ENCODE data around the gene GLP2R. TPM values are rescaled to one million over a fixed set of nuclear protein-coding genes. Genes with fewer than 3 reads are reported as not detected.

GLP2R gene
- total RNA-seq, 1 experiment from 2014 or later, result 0.22 TPM

DNA sequence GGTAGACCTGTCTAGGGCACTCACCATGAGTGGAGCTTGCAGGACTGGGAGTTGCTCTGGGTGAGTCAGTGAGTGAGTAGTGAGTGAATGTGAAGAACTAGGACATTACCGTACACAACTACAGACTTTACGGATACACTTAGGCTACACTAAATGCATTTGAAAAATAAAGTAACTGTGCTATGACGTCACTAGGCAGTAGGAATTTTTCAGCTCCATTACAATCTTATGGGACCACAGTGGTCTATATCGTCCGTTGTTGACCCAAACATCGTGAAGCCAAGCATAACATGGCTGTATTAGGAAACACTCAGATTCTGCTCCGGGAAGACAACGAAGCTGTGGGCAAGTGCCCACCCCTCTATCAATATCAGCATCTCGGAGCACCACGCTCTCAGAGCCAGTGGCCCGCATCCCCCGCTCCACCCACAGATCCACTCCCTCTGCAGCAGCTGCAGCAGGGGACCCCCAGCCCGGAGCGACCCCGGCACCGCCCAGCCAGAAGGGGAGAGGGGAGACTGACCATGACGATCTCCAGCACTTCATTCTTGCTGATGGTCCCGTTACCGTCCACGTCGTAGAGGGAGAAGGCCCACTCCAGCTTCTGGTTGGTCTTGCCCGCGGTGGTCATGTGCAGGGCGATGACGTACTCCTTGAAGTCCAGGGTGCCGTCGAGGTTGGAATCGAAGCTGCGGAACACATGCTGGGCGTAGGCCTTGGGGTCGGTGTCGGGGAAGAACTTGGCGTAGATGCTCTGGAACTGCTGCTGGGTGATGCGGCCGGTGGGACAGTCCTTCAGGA lies 78.8 kb downstream of the GLP2R start:
- CTCF ChIA-PET, result interaction anchor here (0.6 kb wide), 1 partner anchor 25 kb away, joined by 3 read pairs; no protein-coding TSS in a partner anchor
- H2AFZ ChIP-seq (ENCODE audit: low read length), result no peak overlapping the region
- no peaks in the 10 kb centered on the region for H3F3A ChIP-seq (ENCODE audit: low read length, unreplicated experiment)
- H3K79me2 ChIP-seq (ENCODE audit: low read length), result no peaks in the 10 kb centered on the region
- no peaks in the 10 kb centered on the region for H4K20me1 ChIP-seq (ENCODE audit: low read length)
- no TSS peak for BruUV-seq (replicated peaks)
- H3K4me3 ChIP-seq (ENCODE audit: low read length), result no peak overlapping the region
- TF ChIP-seq EZH2 (IDR thresholded peaks at IDR 0.05; ENCODE audit: low read length, unreplicated experiment), result no peak
- TF ChIP-seq, protein P1, sequence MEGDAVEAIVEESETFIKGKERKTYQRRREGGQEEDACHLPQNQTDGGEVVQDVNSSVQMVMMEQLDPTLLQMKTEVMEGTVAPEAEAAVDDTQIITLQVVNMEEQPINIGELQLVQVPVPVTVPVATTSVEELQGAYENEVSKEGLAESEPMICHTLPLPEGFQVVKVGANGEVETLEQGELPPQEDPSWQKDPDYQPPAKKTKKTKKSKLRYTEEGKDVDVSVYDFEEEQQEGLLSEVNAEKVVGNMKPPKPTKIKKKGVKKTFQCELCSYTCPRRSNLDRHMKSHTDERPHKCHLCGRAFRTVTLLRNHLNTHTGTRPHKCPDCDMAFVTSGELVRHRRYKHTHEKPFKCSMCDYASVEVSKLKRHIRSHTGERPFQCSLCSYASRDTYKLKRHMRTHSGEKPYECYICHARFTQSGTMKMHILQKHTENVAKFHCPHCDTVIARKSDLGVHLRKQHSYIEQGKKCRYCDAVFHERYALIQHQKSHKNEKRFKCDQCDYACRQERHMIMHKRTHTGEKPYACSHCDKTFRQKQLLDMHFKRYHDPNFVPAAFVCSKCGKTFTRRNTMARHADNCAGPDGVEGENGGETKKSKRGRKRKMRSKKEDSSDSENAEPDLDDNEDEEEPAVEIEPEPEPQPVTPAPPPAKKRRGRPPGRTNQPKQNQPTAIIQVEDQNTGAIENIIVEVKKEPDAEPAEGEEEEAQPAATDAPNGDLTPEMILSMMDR (conservative IDR thresholded peaks at IDR 0.05; ENCODE audit: low read depth, low read length), result no peak
- no peak for TF ChIP-seq EZH2phosphoT487 (IDR thresholded peaks at IDR 0.05; ENCODE audit: borderline replicate concordance, low read length)
- POLR2A ChIA-PET (ENCODE audit: unreplicated experiment), result no interaction called here
- no peak overlapping the region for H3K4me2 ChIP-seq (ENCODE audit: low read length)
- no peaks in the 10 kb centered on the region for H3K9me2 ChIP-seq (replicated peaks; ENCODE audit: low read length)
- H3K27ac ChIP-seq (ENCODE audit: low read length), result no peak overlapping the region
- H3K9ac ChIP-seq (ENCODE audit: low read length), result no peak overlapping the region
- DNase-seq, result no peak
- H3K4me1 ChIP-seq (ENCODE audit: insufficient read depth, low read length), result peaks cover 11% of the 10 kb centered on the region; the same call in 1 of the 2 replicates
- no peaks in the 10 kb centered on the region for H3K27me3 ChIP-seq (ENCODE audit: low read length)
- intact Hi-C loops (cut with micrococcal nuclease), result no loop called here
- H3K36me3 ChIP-seq (ENCODE audit: low read depth, low read length), result no peaks in the 10 kb centered on the region; the same call in 1 of the 2 replicates
- no peak for ATAC-seq
- no peaks in the 10 kb centered on the region for H3K9me3 ChIP-seq (ENCODE audit: low read length)

DNA sequence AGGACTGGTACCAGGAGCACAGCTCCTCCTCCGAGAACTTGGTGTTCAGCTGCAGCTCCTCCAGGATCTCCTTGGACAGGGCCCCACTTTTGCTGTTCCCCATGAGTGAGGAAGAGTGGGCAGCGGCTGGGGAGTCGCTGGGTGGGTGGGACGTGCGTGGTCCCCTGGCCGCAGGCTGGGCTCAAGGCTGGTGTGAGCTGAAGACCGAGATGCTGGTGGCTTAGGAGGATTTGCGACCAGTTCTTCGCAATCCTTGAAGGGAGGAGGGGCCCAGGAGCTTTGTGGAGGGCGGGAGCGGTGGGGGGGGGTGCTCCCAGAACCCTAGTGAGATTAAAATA lies 79.3 kb downstream of the GLP2R start, which contains the start of gene RCVRN:
Gene RCVRN, minus strand, starts transcription at position 194 of the 338 bp plus-strand sequence. Its CDS starts 91 bp downstream, at position 103.
- Histone ChIP-seq H3K9ac (ENCODE audit: low read length) (no peak within 1 kb of the TSS), H2AFZ (ENCODE audit: low read length) (no peak within 1 kb of the TSS), H3K36me3 (ENCODE audit: low read depth, low read length) (no peaks in the 10 kb centered on the region; the same call in 1 of the 2 replicates), H3K79me2 (ENCODE audit: low read length) (no peaks in the 10 kb centered on the region), H4K20me1 (ENCODE audit: low read length) (no peaks in the 10 kb centered on the region), H3K9me2 (replicated peaks; ENCODE audit: low read length) (no peaks in the 10 kb centered on the region), H3K27me3 (ENCODE audit: low read length) (no peaks in the 10 kb centered on the region), H3K4me1 (ENCODE audit: insufficient read depth, low read length) (peaks cover 10% of the 10 kb centered on the region; the same call in 1 of the 2 replicates), H3F3A (ENCODE audit: low read length, unreplicated experiment) (no peaks in the 10 kb centered on the region), H3K27ac (ENCODE audit: low read length) (no peak within 1 kb of the TSS), H3K4me2 (ENCODE audit: low read length) (no peak within 1 kb of the TSS), H3K4me3 (ENCODE audit: low read length) (no peak within 1 kb of the TSS), H3K9me3 (ENCODE audit: low read length) (no peaks in the 10 kb centered on the region)
- CTCF ChIA-PET, result interaction anchor here (0.6 kb wide), 1 partner anchor 24 kb away, joined by 3 read pairs; no protein-coding TSS in a partner anchor
- no TSS peak for BruUV-seq (replicated peaks)
- POLR2A ChIA-PET (ENCODE audit: unreplicated experiment), result no interaction called here
- intact Hi-C loops (cut with micrococcal nuclease), result no loop called here
- no peak for TF ChIP-seq EZH2phosphoT487 (IDR thresholded peaks at IDR 0.05; ENCODE audit: borderline replicate concordance, low read length)
- no peak for TF ChIP-seq EZH2 (IDR thresholded peaks at IDR 0.05; ENCODE audit: low read length, unreplicated experiment)
- TF ChIP-seq, protein P1 (conservative IDR thresholded peaks at IDR 0.05; ENCODE audit: low read depth, low read length), result no peak
- no peak for ATAC-seq
- DNase-seq, result no peak

DNA sequence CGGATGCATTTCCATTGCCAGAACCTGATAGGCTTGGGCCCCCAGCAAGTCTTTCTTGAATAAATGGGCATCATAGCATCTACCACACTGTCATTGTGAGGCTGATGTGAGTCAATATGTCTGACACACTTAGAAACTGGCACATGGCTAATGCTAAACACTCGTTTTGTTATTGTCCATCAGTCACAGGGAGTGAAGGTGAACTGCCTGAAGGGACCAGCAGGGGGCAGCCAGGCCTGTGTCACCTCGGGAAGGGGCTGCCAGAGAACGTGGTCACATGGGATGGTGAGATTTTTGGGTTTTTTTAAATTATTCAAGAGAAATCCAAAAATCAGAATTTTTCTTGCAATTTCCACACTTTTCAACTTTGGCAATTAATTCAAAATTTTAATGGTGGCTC lies 80.2 kb downstream of the GLP2R start:
- intact Hi-C loops (cut with micrococcal nuclease), result no loop called here
- peak; percentile 35 for DNase-seq
- no peak for ATAC-seq
- Histone ChIP-seq H3K4me1 (ENCODE audit: insufficient read depth, low read length) (0 out of 2 replicates have a peak, but pooled peaks cover 2% of the 10 kb centered on the region), H3K36me3 (ENCODE audit: low read depth, low read length) (no peaks in the 10 kb centered on the region; the same call in 1 of the 2 replicates), H3K9ac (ENCODE audit: low read length) (no peak overlapping the region), H3K27ac (ENCODE audit: low read length) (no peak overlapping the region), H3F3A (ENCODE audit: low read length, unreplicated experiment) (no peaks in the 10 kb centered on the region), H2AFZ (ENCODE audit: low read length) (no peak overlapping the region), H3K4me2 (ENCODE audit: low read length) (no peak overlapping the region), H4K20me1 (ENCODE audit: low read length) (no peaks in the 10 kb centered on the region), H3K4me3 (ENCODE audit: low read length) (no peak overlapping the region), H3K79me2 (ENCODE audit: low read length) (no peaks in the 10 kb centered on the region), H3K27me3 (ENCODE audit: low read length) (no peaks in the 10 kb centered on the region), H3K9me2 (replicated peaks; ENCODE audit: low read length) (no peaks in the 10 kb centered on the region), H3K9me3 (ENCODE audit: low read length) (no peaks in the 10 kb centered on the region)
- TF ChIP-seq EZH2phosphoT487 (IDR thresholded peaks at IDR 0.05; ENCODE audit: borderline replicate concordance, low read length) (no peak), EZH2 (IDR thresholded peaks at IDR 0.05; ENCODE audit: low read length, unreplicated experiment) (no peak)
- TF ChIP-seq, protein P1 (conservative IDR thresholded peaks at IDR 0.05; ENCODE audit: low read depth, low read length), result peak; percentile 58
- ChIA-PET POLR2A (ENCODE audit: unreplicated experiment) (no interaction called here), CTCF (no interaction called here)
- BruUV-seq (replicated peaks), result no TSS peak

Measured in PC-3 (cell line).